Activated naive CD8-positive, alpha-beta T cell treated with anti-CD3 and anti-CD28 coated beads, Interleukin-2, amount 50 U/mL, for 24 hours (primary cell): ENCODE results near the gene AMZ1.

ENCODE experiments used
- ATAC-seq: fragments of 150-1000 bp; cut with Tn5 transposase; one replicate; pipeline ENCODE4 v1.10.0; 2021
- DNase-seq: peaks from one replicate; pipeline ENCODE4 v3.0.0; 2021
- H3K27ac Mint-ChIP-seq: one replicate; pipeline ENCODE4 v1.8.0; 2021; ENCODE audit warnings: mild to moderate bottlenecking, mixed read lengths
- H3K27me3 Mint-ChIP-seq: one replicate; pipeline ENCODE4 v1.8.0; 2021; ENCODE audit warnings: mixed read lengths
- H3K36me3 Mint-ChIP-seq: one replicate; pipeline ENCODE4 v1.8.0; 2021; ENCODE audit warnings: low read depth, mixed read lengths
- H3K4me1 Mint-ChIP-seq: one replicate; pipeline ENCODE4 v1.8.0; 2021; ENCODE audit warnings: mixed read lengths
- H3K4me3 Mint-ChIP-seq: one replicate; pipeline ENCODE4 v1.8.0; 2021; ENCODE audit warnings: mild to moderate bottlenecking, moderate library complexity, mixed read lengths
- H3K9me3 Mint-ChIP-seq: one replicate; pipeline ENCODE4 v1.8.0; 2021; ENCODE audit warnings: mixed read lengths

AMZ1 gene

GRCh38 chr7:2757904-2758672 is 70.1 kb downstream of the AMZ1 start:
- Mint-ChIP-seq H3K4me3 (peak overlapping the region; percentile 63), H3K4me1 (peaks cover 42% of the 10 kb centered on the region), H3K27me3 (no peaks in the 10 kb centered on the region), H3K9me3 (no peaks in the 10 kb centered on the region), H3K36me3 (peaks cover 27% of the 10 kb centered on the region), H3K27ac (peak overlapping the region; percentile 97)
- peak; percentile 69 for DNase-seq
- peak; percentile 99 for ATAC-seq

DNA sequence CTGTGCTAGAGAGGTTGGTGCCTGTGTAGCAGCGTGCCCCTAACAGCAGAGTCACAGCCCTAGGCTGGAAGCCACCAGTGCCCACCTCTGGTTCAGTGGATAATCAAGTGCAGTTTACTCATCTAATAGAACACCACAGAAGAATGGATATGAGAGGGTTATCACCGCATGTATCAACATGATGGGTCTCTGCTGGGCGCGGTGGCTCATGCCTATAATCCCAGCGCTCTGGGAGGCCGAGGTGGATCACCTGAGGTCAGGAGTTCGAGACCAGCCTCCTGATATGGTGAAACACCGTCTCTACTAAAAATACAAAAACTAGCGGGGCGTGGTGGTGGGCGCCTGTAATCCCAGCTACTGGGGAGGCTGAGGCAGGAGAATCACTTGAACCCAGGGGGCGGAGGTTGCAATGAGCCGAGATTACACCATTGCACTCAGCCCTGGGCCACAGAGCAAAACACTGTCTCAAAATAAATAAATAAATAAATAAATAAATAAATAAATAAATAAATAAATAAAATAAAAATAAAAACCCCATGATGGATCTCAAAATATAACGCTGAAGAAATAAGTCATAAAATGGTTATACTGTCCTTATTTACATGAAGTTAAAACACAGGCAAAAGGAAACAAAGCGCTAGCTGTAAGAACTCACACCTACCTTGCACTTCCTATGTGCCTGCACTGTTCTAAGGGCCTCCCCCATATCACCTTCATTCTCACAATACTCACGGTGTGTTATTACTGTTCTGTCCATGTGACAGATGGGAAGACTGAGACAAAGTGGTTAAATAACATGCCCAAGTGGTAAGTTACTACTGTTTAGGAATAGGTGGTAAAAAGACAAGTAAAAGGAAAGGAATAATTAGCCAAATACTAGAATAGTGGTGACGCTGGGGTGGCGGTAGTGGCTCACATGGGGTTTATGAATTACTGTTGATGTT is 70.9 kb downstream of the AMZ1 start:
- peaks cover 42% of the 10 kb centered on the region for H3K4me1 Mint-ChIP-seq
- no peak for DNase-seq
- peak overlapping the region; percentile 63 for H3K4me3 Mint-ChIP-seq
- peak overlapping the region; percentile 97 for H3K27ac Mint-ChIP-seq
- H3K9me3 Mint-ChIP-seq, result no peaks in the 10 kb centered on the region
- H3K27me3 Mint-ChIP-seq, result no peaks in the 10 kb centered on the region
- H3K36me3 Mint-ChIP-seq, result peaks cover 25% of the 10 kb centered on the region
- peak; percentile 17 for ATAC-seq

DNA sequence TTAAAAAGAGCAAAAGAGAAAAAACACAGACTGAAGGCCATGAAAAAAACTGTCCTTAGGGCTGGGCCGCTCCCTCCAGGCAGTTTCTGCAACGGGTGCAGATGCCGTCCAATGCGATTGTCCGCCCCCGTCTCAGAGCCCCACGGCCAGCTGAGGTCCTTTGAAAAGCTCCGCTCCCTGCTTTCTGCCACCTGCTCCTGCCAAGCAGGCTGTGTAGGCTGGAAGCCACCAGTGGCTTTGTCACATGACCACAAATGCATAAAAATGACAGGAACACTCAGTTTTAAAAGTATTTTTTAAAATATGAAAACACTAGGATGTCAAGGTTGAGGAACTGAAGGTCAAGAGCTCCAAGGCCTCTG is 71.7 kb downstream of the AMZ1 start:
- H3K4me3 Mint-ChIP-seq, result no peak overlapping the region
- DNase-seq (no peak), ATAC-seq (no peak)
- H3K9me3 Mint-ChIP-seq, result no peaks in the 10 kb centered on the region
- H3K4me1 Mint-ChIP-seq, result peaks cover 42% of the 10 kb centered on the region
- peaks cover 22% of the 10 kb centered on the region for H3K36me3 Mint-ChIP-seq
- no peaks in the 10 kb centered on the region for H3K27me3 Mint-ChIP-seq
- H3K27ac Mint-ChIP-seq, result no peak overlapping the region

DNA sequence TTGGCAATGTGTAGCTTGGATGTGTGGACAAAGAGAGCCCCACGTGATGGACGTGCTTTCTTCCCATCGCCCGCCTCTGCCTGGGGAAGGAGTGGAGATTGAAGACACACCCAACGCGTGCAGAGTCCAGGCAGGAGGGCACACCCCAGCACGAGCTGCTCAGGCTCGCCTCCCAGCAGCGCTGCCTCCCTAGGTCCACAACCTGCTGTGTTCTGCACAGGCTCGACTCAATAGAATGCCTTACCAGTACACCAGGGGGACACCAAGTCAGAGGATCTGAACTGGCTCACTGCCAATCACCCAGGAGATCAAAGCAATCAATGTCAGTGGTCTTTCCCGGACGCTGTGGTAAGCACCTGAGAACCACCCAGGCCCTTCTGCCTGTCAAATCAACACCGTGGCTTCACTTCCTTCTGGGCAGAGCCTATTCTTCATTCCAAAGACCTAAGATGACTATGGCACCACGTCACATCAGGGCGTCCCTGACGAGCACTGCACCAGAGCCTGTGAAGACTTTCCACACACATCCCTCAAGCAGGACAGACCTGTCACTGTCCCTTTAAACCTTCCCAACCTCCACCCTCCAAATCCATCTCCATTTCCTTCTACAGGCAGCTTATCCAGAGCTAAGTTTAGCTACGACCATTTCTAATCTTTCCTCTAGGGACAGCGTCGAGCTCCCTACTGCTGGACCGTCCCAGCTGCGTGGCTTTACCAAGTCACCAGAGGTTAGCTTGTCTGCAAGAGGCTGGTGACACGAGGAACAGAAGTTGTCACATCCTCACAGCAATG is 72.3 kb downstream of the AMZ1 start:
- H3K4me1 Mint-ChIP-seq, result peaks cover 42% of the 10 kb centered on the region
- H3K4me3 Mint-ChIP-seq, result no peak overlapping the region

DNA sequence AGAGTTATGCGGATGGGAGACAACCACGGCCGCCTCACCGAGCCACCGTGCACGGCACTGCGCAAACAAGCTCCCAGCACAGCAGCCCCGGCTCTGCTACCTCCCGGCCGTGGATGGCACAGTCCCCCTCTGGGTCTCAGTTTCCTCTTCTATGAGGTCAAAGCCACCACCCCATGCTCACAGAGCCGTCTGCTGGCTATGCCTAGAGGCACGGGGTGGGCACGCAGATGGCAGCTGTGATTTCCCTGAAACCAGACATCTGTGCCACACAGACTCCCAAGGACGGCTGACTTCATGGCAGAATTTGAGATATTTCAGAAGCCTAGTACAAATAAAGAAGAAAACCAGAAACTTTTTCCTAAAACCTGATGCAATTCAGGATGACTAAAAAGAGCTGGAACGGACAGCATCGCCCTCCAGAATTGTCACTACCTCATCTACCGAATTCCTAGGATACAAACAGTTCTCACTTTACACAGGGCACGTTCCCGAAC is 73.2 kb downstream of the AMZ1 start:
- no peak overlapping the region for H3K27ac Mint-ChIP-seq
- no peak for DNase-seq
- no peak for ATAC-seq
- peaks cover 9% of the 10 kb centered on the region for H3K36me3 Mint-ChIP-seq
- no peaks in the 10 kb centered on the region for H3K27me3 Mint-ChIP-seq
- no peak overlapping the region for H3K4me3 Mint-ChIP-seq
- H3K4me1 Mint-ChIP-seq, result peaks cover 44% of the 10 kb centered on the region
- H3K9me3 Mint-ChIP-seq, result no peaks in the 10 kb centered on the region

More for the DNA sequence above, 72.3 kb downstream of the AMZ1 start:
- Mint-ChIP-seq H3K27me3 (no peaks in the 10 kb centered on the region), H3K27ac (no peak overlapping the region), H3K9me3 (no peaks in the 10 kb centered on the region), H3K36me3 (peaks cover 16% of the 10 kb centered on the region)
- ATAC-seq (no peak), DNase-seq (no peak)

GRCh38 chr7:2761801-2762497 is 73.9 kb downstream of the AMZ1 start:
- H3K27me3 Mint-ChIP-seq, result no peaks in the 10 kb centered on the region
- no peaks in the 10 kb centered on the region for H3K9me3 Mint-ChIP-seq
- no peak overlapping the region for H3K27ac Mint-ChIP-seq
- ATAC-seq (no peak), DNase-seq (no peak)
- peaks cover 38% of the 10 kb centered on the region for H3K4me1 Mint-ChIP-seq
- peaks cover 1% of the 10 kb centered on the region for H3K36me3 Mint-ChIP-seq
- no peak overlapping the region for H3K4me3 Mint-ChIP-seq

DNA sequence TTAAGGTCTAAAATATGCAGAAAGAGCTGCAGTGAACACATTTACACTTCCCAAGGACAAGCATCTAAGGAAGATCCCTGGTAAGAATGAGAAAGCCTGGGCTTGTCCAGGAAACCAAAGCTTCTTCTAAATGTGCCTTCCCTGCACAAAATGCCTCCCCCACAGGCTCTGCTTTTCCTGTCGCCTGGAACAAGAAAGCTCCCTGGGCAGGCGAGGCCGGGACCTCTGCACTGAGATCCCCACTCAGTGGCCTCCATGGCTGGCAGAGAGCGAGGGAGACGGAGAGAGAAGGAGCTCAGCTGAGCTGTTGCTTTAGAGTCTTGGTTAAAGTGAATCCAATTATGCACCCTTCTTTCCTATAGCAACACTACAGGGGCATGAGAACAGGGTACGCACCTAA is 75.6 kb downstream of the AMZ1 start:
- no peaks in the 10 kb centered on the region for H3K27me3 Mint-ChIP-seq
- no peak overlapping the region for H3K4me3 Mint-ChIP-seq
- peaks cover 23% of the 10 kb centered on the region for H3K4me1 Mint-ChIP-seq
- no peaks in the 10 kb centered on the region for H3K9me3 Mint-ChIP-seq
- DNase-seq (no peak), ATAC-seq (no peak)
- H3K36me3 Mint-ChIP-seq, result peaks cover 1% of the 10 kb centered on the region
- H3K27ac Mint-ChIP-seq, result no peak overlapping the region

DNA sequence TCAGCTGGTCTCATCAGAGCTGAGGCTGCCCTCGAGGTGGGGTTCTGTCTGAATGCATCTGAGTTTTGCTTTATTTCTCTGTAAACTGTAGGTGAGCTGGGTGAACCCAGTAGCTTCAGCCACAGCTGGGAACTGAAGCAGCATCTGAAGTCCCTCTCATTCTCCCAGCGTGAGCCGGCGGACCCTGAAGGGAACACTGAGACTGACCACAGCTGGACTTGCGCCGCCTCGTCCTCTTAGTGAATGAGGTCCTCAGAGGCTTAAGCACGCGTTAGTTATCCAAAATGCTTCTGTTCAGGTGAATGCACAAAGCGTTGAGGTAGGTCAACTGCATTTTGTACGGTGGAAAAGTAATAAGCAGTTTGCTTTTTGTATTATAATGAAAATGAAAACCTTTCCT is 76.6 kb downstream of the AMZ1 start:
- H3K4me3 Mint-ChIP-seq, result no peak overlapping the region
- no peak for ATAC-seq
- no peak overlapping the region for H3K27ac Mint-ChIP-seq

More for the DNA sequence above, 76.6 kb downstream of the AMZ1 start:
- no peak for DNase-seq
- peaks cover 2% of the 10 kb centered on the region for H3K36me3 Mint-ChIP-seq
- no peaks in the 10 kb centered on the region for H3K27me3 Mint-ChIP-seq
- no peaks in the 10 kb centered on the region for H3K9me3 Mint-ChIP-seq
- peaks cover 14% of the 10 kb centered on the region for H3K4me1 Mint-ChIP-seq
